ENCODE data around the gene TMEM121B.

TMEM121B gene

DNA sequence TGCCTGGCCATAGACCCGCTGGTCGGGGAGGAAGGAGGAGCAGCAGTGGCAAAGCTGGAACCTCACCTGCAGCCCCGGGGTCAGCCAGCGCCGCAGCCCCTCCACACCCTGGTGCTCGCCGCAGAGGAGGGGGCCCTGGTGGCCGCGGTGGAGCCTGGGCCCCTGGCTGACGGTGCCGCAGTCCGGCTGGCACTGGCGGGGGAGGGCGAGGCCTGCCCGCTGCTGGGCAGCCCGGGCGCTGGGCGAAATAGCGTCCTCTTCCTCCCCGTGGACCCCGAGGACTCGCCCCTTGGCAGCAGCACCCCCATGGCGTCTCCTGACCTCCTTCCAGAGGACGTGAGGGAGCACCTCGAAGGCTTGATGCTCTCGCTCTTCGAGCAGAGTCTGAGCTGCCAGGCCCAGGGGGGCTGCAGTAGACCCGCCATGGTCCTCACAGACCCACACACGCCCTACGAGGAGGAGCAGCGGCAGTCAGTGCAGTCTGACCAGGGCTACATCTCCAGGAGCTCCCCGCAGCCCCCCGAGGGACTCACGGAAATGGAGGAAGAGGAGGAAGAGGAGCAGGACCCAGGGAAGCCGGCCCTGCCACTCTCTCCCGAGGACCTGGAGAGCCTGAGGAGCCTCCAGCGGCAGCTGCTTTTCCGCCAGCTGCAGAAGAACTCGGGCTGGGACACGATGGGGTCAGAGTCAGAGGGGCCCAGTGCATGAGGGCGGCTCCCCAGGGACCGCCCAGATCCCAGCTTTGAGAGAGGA is 11.9 kb downstream of the TMEM121B start:
- no peak for DNase-seq

DNA sequence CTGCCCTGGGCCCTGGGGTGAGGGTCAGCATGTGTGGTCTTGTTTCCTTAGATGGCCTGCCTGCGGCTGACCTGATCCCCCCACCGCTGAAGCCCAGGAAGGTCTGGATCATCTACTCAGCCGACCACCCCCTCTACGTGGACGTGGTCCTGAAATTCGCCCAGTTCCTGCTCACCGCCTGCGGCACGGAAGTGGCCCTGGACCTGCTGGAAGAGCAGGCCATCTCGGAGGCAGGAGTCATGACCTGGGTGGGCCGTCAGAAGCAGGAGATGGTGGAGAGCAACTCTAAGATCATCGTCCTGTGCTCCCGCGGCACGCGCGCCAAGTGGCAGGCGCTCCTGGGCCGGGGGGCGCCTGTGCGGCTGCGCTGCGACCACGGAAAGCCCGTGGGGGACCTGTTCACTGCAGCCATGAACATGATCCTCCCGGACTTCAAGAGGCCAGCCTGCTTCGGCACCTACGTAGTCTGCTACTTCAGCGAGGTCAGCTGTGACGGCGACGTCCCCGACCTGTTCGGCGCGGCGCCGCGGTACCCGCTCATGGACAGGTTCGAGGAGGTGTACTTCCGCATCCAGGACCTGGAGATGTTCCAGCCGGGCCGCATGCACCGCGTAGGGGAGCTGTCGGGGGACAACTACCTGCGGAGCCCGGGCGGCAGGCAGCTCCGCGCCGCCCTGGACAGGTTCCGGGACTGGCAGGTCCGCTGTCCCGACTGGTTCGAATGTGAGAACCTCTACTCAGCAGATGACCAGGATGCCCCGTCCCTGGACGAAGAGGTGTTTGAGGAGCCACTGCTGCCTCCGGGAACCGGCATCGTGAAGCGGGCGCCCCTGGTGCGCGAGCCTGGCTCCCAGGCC is 12.7 kb downstream of the TMEM121B start:
- no peak for DNase-seq

GRCh38 chr22:17107547-17107810 is 13.7 kb downstream of the TMEM121B start:
- no peak for DNase-seq

- DNase-seq = no peak
Measured at GRCh38 chr22:17106785-17107546, 14.2 kb downstream of the TMEM121B start.

DNA sequence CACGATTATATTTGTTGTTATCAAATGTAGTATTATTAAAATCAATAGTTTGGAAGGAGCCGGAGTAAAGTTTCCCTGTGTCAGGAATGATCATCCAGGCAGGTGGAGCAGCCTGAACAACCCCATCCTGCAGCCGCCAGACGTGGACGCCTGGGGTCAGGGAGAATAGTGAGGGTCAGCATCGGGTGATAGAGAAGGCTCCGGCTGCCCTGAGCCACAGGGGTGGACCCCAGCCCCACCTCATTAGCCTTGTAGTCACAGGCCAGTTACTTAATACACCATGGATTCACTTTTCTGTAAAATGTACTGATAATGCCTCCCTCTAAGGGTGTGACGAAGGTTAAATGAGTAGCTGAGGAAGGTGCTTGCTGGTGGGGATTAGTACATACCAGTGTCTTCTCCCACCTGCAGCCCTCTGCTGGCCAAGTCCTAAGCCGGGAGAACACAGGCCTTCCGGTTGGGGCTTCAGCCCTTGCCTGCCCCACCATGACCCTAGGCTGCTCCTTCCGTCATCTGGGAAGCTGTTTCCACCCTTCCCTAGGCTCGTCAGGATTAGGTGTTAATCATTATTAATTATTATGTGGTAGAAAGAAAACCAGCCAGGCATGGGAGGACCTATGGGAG is 14.9 kb downstream of the TMEM121B start:
- no peak for DNase-seq

DNA sequence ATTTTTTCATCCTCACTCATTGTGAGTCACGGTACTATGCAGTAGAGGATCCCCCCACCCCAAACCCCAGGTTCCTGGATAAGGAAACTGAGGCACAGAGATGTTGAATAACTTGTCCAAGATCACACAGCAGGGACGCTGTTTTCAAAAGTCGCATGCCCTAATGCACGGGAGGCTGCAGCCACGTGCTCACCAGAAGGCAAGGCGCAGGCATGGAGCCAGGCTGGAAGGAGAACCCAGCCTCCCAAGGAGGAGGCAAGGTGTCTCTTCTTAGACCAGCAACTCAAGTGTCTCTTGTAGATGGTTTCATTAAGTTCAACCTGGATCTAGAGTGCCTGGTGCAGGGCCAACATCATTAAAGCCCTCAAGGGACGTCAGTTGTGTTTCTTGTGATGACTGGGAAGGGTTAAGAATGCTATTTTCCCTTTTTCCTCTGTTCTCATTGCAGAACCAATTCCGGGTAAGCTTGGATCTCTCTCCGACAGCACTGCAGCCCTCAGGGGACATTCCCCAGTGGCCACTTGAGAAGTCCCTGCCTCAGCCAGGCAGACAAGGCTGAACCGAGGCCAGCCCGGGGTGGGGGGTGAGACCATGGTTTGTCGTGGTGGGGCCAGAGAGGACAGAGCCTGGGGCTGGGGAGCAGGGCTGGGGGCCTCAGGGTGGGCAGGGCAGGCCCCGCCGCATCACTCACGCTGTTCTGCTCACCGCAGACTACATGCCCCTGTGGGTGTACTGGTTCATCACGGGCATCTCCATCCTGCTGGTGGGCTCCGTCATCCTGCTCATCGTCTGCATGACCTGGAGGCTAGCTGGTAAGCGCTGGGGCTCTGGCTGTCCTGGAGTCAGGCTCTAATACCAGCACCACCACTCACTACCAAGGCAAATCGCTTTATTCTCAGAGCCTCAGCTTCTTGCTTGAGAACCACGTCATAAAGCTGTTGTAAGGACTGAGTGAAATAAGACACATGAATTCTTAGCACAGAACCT is 15.7 kb downstream of the TMEM121B start:
- DNase-seq = no peak

DNA sequence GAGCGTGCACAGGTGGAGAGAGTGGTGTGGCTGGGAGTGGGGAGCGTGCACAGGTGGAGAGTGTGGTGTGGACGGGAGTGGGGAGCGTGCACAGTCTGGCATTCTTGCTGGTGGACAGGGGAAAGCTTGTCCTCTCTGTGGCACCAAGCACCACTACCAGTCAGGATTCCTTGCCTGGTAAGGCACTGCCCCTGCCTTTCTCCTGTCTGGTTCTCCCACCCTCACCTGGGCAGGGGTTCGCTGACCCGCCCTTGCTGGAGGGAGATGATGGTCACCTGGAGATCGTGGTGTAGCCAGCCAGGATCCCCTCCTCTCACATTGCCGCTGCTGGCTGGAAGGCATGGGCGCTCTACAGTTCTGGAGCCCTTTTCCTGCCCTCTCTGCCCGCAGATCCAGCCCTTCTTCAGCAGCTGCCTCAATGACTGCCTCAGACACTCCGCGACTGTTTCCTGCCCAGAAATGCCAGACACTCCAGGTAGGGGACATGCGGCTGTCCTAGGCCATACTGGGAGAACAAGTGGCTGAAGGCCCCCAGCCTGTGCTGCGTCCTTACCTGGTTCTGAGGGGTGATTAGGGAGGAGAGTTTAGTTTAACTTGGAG is 16.7 kb downstream of the TMEM121B start:
- no peak for DNase-seq

GRCh38 chr22:17103351-17103750 is 17.8 kb downstream of the TMEM121B start:
- DNase-seq = no peak

- DNase-seq = no peak
Measured at GRCh38 chr22:17102297-17102667, 18.9 kb downstream of the TMEM121B start.

DNA sequence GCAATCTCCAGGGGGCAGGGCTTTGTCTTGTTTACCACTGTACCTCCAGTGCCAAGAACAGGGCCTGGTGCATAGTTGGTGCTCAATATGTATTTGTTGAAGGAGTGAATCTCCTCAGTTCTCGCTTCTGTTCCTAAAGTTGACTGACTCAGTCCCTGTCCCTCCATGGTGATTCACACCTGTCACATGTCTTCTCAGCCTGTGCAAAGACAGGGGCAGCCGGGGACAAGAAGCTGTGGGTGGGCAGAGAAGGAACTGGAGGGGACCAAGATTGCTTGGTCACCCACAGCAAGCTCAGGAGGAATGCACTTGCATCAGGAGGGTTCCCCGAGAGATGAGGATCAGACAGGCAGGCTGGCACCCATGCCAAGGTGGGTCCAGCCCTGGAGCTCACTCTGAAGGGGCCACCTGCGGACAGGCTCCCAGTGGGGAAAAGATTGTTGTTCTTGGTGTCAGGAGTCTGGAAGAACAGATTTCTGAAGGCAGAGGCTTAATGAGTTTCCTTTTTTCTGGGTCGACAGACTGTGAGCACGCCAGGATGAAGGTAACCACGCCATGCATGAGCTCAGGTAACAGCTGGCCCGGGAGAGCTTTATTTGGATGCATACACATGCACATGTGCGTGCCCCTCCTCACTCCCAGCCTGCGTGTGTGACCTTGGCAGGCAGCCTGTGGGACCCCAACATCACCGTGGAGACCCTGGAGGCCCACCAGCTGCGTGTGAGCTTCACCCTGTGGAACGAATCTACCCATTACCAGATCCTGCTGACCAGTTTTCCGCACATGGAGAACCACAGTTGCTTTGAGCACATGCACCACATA is 19.5 kb downstream of the TMEM121B start:
- no peak for DNase-seq

GRCh38 chr22:17100621-17101020 is 20.5 kb downstream of the TMEM121B start:
- no peak for DNase-seq

- DNase-seq = no peak
Measured at GRCh38 chr22:17098379-17098819, 22.8 kb downstream of the TMEM121B start.

DNA sequence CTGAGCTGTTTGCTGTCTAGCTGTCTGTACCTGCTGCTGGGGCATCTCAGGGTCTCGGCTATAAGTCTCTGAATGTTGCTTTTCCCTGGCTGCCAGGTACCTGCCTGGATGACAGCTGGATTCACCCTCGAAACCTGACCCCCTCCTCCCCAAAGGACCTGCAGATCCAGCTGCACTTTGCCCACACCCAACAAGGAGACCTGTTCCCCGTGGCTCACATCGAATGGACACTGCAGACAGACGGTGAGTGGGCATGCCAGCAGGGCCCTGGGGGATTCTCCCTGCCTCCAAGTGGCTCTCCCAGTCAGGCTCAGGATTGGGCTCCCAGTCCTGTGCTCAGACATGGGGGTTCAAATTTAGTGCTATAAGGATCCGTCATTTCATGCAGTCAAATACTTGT is 23.5 kb downstream of the TMEM121B start:
- no peak for DNase-seq

GRCh38 chr22:17097062-17097461 is 24.1 kb downstream of the TMEM121B start:
- no peak for DNase-seq

DNA sequence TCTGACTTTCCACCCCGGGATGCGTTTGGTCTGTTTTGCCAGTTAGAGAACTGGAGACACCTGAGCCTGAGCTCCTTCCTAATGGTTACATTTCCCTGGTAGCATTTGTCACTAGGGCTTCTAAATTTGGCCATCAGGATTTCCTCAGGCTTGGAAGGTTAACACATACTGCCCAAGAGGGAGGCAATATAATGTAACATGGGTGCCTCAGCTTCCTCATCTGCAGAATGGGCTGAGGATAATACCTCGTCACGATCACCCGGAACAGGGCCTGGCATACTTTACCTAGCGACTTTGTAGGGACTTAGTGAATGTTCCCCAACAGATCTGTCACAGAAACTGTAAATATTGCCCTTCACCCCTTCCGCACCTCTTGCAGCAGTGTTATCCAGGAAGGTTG is 25.1 kb downstream of the TMEM121B start:
- no peak for DNase-seq

DNA sequence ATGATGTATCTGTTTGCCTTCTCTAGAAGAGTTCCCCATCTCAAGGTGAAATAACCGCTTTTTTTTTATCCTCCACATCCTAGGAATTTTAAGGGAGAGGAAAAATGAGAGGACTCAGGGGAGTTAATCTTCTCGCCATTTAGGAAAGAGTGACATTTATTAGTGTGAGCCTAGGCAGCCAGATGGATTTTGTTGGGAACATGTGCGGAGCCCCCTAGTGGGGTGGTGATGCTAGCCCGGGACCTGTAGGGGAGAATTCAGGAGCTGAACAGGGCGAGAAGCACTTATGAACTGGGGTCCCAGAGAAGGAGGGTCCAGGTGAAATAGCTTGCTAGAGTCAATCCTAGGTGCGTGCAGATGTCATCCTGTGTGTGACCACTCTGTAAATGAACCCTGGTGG is 25.6 kb downstream of the TMEM121B start:
- DNase-seq = no peak

GRCh38 chr22:17093081-17093480 is 28.1 kb downstream of the TMEM121B start:
- no peak for DNase-seq

- DNase-seq = no peak
Measured at GRCh38 chr22:17091851-17092250, 29.3 kb downstream of the TMEM121B start.

DNA sequence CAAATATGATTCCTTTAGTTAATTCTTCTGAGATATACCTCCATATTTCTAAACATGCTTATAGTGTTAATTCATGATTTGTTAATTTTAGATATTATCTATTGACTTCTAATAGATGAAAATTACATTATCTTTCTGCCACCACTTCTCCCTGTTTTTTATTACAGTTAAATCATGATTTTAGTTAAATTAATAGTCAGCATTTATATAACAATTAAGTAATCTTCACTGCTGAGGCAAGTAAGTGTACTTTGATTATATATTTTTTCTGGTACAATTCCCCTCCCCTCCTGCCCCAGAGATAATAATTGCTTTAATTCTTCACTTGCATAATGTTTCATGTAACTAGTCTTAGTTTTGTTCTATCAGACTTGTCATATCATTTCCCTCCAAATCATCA is 30.6 kb downstream of the TMEM121B start:
- DNase-seq = no peak

- DNase-seq = peak; percentile 32
Measured at GRCh38 chr22:17087498-17088131, 33.5 kb downstream of the TMEM121B start.

All from NCI-H2029 treated with DMSO at 0.1 percent for 48 hours (cell line).